GM21576 (cell line): ENCODE measurements around the gene FXYD5.

Experiments
- ATAC-seq: cut with Tn5 transposase; IDR thresholded peaks from one replicate; pipeline ENCODE4 v1.9.1; 2021; ENCODE audit warnings: mild to moderate bottlenecking, moderate library complexity; ENCODE audit not compliant: unreplicated experiment

FXYD5 gene

GRCh38 chr19:35154525-35155406 lies at the start of gene FXYD5:
Gene FXYD5, plus strand, starts transcription at chr19:35154735. Its CDS starts 816 bp downstream, at chr19:35155551.
- no peak for ATAC-seq

GRCh38 chr19:35105047-35105410 lies 49.5 kb upstream of the FXYD5 start:
- no peak for ATAC-seq

- no peak for ATAC-seq
These were observed 48.9 kb upstream of the FXYD5 start for GRCh38 chr19:35105411-35106290.

- ATAC-seq: no peak
These were observed 48.3 kb upstream of the FXYD5 start for GRCh38 chr19:35106291-35106583.

GRCh38 chr19:35106898-35107541 lies 47.5 kb upstream of the FXYD5 start:
- ATAC-seq: no peak

GRCh38 chr19:35107545-35107944 lies 47.0 kb upstream of the FXYD5 start:
- no peak for ATAC-seq

GRCh38 chr19:35108730-35109129 lies 45.8 kb upstream of the FXYD5 start:
- no peak for ATAC-seq

- ATAC-seq: no peak
These were observed 45.0 kb upstream of the FXYD5 start for GRCh38 chr19:35109395-35110112.

GRCh38 chr19:35110974-35111373 lies 43.6 kb upstream of the FXYD5 start:
- ATAC-seq: no peak

GRCh38 chr19:35112995-35113688 lies 41.4 kb upstream of the FXYD5 start:
- no peak for ATAC-seq

GRCh38 chr19:35114353-35115176 lies 40.0 kb upstream of the FXYD5 start:
- ATAC-seq: no peak

- no peak for ATAC-seq
These were observed 39.2 kb upstream of the FXYD5 start, which contains the start of gene FXYD3 for GRCh38 chr19:35115177-35115951. Gene FXYD3, plus strand, starts transcription at chr19:35115823. Its CDS starts 3,554 bp downstream, at chr19:35119377.

GRCh38 chr19:35116072-35116801 lies 38.3 kb upstream of the FXYD5 start:
- ATAC-seq: no peak

- no peak for ATAC-seq
These were observed 37.4 kb upstream of the FXYD5 start for GRCh38 chr19:35117116-35117515.

- no peak for ATAC-seq
These were observed 36.7 kb upstream of the FXYD5 start for GRCh38 chr19:35117799-35118198.

- no peak for ATAC-seq
These were observed 36.1 kb upstream of the FXYD5 start for GRCh38 chr19:35118268-35119020.

- ATAC-seq: no peak
These were observed 35.4 kb upstream of the FXYD5 start for GRCh38 chr19:35119091-35119490.
